Sigmoid colon (tissue), 7 donors: ENCODE data around the gene PUS3. TPM values are rescaled to one million over a fixed set of nuclear protein-coding genes. Genes with fewer than 3 reads are reported as not detected.

Experiments used
- DNase-seq: peaks from one replicate; pipeline ENCODE4 v3.0.0-alpha.2; 2019
- H3K27ac ChIP-seq, 4 donors: fragments of 200-600 bp; sonication (generic); one replicate each; pipeline ENCODE4 v1.5.1; 2016 to 2019; ENCODE audit warnings: mild to moderate bottlenecking in 1 of 4
- H3K27me3 ChIP-seq, 3 donors: fragments of 200-600 bp; sonication (generic); one replicate each; pipeline ENCODE4 v1.5.1; 2019; ENCODE audit warnings: mild to moderate bottlenecking in 1 of 3
- H3K36me3 ChIP-seq, 4 donors: fragments of 200-600 bp; sonication (generic); one replicate each; pipeline ENCODE4 v1.5.1; 2016 to 2019
- H3K4me1 ChIP-seq, 4 donors: fragments of 200-600 bp; sonication (generic); one replicate each; pipeline ENCODE4 v1.5.1; 2017 to 2019
- H3K4me3 ChIP-seq, 4 donors: fragments of 200-600 bp; sonication (generic); one replicate each; pipeline ENCODE4 v1.5.1; 2017 to 2019; ENCODE audit warnings: mild to moderate bottlenecking in 2 of 4, moderate library complexity in 1 of 4
- H3K9me3 ChIP-seq, 4 donors: fragments of 200-600 bp in 3 of 4; sonication (generic) in 3 of 4; one replicate each; pipeline versions ENCODE4 v1.5.1 to v1.6.1; 2013 to 2019
- EP300 ChIP-seq, 4 donors: sonication (generic); formaldehyde crosslinking; IDR thresholded peaks; one replicate each; pipeline ENCODE4 v1.6.1; 2017; ENCODE audit warnings: antibody characterized with exemption in 4 of 4
- POLR2A ChIP-seq, 2 donors: fragments of 450-650 bp; IDR thresholded peaks; one replicate each; pipeline ENCODE4 v1.6.1; 2016; ENCODE audit warnings: antibody characterized with exemption in 2 of 2, mild to moderate bottlenecking in 2 of 2, moderate library complexity in 2 of 2
- POLR2AphosphoS5 ChIP-seq, 4 donors: sonication (generic); formaldehyde crosslinking; IDR thresholded peaks; one replicate each; pipeline ENCODE4 v1.6.1; 2017; ENCODE audit warnings: antibody characterized with exemption in 4 of 4
- WGBS, 2 donors: extraction: QIAGEN DNeasy Blood & Tissue Kit; methylation state at CpG; one replicate each; pipeline ENCODE4 v1.1.7; 2013; 5-methylcytosine and 5-hydroxymethylcytosine counted together
- intact Hi-C: fragments of 100-400 bp; cut with DNase I; formaldehyde crosslinking; loops from one replicate; pipeline ENCODE4 v1.15.1; 2023
- polyA plus RNA-seq, 3 donors: library from polyadenylated mRNA; stranded (reverse); fragments of 200-250 nt; gene quantifications; one replicate each; pipeline ENCODE4 v1.2.3, GENCODE V29; 2013
- total RNA-seq, 4 donors: library from RNA; depleted of rRNA; stranded (reverse); fragments of >200 nt; gene quantifications; one replicate each; pipeline ENCODE4 v1.1.0, GENCODE V29; 2016
- TF ChIP-seq, protein P1 (sequence below), 4 experiments: fragments of 450-650 bp in 3 of 4; fragments of 200-600 bp in 1 of 4; IDR thresholded peaks; one replicate each; pipeline ENCODE4 v1.5.1; 2016 to 2019; ENCODE audit warnings: antibody characterized with exemption in 4 of 4, mild to moderate bottlenecking in 3 of 4, moderate library complexity in 2 of 4
- donor health status: healthy with polysubstance abuse.
- donor health status: Bipolar disorder and iron deficiency.
- donor health status: healthy.

The PUS3 gene
- total and polyA plus RNA-seq, 7 donors: 6.4 to 21.6 (median 9.2) TPM

DNA sequence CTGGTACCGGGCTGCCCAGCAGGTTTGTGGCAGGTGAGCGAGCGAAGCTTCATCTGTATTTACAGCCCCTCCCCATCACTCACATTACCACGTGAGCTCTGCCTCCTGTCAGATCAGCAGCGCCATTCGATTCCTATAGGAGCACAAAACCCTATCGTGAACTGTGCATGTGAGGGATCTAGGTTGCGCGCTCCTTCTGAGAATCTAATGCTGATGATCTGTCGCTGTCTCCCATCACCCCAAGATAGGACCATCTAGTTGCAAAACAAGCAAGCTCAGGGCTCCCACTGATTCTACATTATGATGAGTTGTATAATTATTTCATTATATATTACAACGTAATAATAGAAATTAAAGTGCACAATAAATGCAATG lies 27.1 kb upstream of the PUS3 start:
- no peaks in the 10 kb centered on the region for H3K27me3 ChIP-seq
- WGBS, 2 donors: 90 to 92% methylated on average over 11 of the region's 11 CpGs
- intact Hi-C loops: no loop called here
- H3K27ac ChIP-seq: no peak overlapping the region
- no peak for DNase-seq
- H3K36me3 ChIP-seq: no peaks in the 10 kb centered on the region
- H3K9me3 ChIP-seq: no peaks in the 10 kb centered on the region
- no peak for TF ChIP-seq EP300 (IDR thresholded peaks at IDR 0.05)
- TF ChIP-seq, protein P1, sequence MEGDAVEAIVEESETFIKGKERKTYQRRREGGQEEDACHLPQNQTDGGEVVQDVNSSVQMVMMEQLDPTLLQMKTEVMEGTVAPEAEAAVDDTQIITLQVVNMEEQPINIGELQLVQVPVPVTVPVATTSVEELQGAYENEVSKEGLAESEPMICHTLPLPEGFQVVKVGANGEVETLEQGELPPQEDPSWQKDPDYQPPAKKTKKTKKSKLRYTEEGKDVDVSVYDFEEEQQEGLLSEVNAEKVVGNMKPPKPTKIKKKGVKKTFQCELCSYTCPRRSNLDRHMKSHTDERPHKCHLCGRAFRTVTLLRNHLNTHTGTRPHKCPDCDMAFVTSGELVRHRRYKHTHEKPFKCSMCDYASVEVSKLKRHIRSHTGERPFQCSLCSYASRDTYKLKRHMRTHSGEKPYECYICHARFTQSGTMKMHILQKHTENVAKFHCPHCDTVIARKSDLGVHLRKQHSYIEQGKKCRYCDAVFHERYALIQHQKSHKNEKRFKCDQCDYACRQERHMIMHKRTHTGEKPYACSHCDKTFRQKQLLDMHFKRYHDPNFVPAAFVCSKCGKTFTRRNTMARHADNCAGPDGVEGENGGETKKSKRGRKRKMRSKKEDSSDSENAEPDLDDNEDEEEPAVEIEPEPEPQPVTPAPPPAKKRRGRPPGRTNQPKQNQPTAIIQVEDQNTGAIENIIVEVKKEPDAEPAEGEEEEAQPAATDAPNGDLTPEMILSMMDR (IDR thresholded peaks at IDR 0.05): no peak
- TF ChIP-seq POLR2A (IDR thresholded peaks at IDR 0.05): no peak
- no peak for TF ChIP-seq POLR2AphosphoS5 (IDR thresholded peaks at IDR 0.05)
- peaks cover 0 to 31% (median 20%) of the 10 kb centered on the region in 4 donors for H3K4me1 ChIP-seq
- no peak overlapping the region for H3K4me3 ChIP-seq

DNA sequence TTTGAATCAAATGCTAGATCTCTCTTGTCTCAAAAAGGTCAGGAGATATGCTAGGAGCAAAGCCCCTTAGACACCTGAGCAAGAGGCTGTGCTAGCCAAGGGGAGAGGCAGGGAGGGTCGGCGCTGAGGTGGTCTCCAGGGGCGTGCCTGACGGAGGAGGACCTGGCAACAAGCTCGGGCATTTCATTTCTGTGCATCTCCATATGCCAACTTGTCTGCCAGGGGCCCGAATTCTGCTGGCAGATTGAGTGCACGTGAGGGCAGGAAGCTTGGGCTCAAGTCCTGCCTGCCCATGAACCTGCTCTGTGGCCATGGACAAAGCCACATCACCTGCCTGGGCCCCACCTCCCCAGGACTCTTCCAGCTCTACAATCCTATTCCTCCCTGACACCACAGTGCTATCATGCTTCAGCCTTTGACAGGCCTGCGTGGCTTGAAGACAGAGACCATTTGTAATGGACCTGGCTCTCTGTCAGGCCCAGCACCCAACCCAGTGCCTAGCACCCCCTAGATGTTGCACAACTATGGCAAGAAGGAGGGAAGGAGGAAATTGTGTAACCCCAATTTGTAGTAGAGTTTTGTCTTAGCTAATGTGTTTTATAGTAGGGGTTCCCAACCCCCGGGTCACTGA lies 26.6 kb upstream of the PUS3 start:
- H3K9me3 ChIP-seq: no peaks in the 10 kb centered on the region
- intact Hi-C loops: no loop called here
- no peak for DNase-seq
- H3K36me3 ChIP-seq: no peaks in the 10 kb centered on the region
- H3K27me3 ChIP-seq: no peaks in the 10 kb centered on the region
- TF ChIP-seq POLR2AphosphoS5 (IDR thresholded peaks at IDR 0.05): no peak
- TF ChIP-seq POLR2A (IDR thresholded peaks at IDR 0.05): no peak
- TF ChIP-seq EP300 (IDR thresholded peaks at IDR 0.05): no peak
- TF ChIP-seq, protein P1 (IDR thresholded peaks at IDR 0.05): no peak
- no peak overlapping the region for H3K27ac ChIP-seq
- no peak overlapping the region for H3K4me3 ChIP-seq
- WGBS, 2 donors: 81 to 84% methylated on average over 9 of the region's 9 CpGs
- H3K4me1 ChIP-seq: peaks cover 0 to 31% (median 20%) of the 10 kb centered on the region in 4 donors

DNA sequence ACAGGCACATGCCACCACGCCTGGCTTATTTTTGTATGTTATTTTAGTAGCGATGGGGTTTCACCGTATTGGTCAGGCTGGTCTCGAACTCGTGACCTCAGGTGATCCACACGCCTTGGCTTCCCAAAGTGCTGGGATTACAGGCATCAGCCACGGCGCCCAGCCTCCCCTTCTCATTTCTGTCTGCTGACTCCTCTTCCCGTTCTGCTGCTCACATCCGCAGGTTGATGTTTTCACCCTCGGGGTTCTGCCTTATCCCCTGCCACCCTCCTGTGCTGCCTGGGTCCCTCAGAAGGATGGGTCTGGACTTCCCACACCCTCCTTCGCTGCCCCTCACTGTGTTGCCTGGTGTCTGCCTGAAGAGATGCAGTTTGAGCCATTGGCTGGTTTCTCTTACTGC lies 23.7 kb upstream of the PUS3 start:
- Histone ChIP-seq H3K36me3 (no peaks in the 10 kb centered on the region), H3K9me3 (no peaks in the 10 kb centered on the region), H3K27me3 (no peaks in the 10 kb centered on the region), H3K4me3 (no peak overlapping the region), H3K4me1 (peaks cover 0 to 17% (median 13%) of the 10 kb centered on the region in 4 donors), H3K27ac (no peak overlapping the region)
- no peak for DNase-seq
- TF ChIP-seq POLR2A (IDR thresholded peaks at IDR 0.05) (no peak), POLR2AphosphoS5 (IDR thresholded peaks at IDR 0.05) (no peak), EP300 (IDR thresholded peaks at IDR 0.05) (no peak)
- TF ChIP-seq, protein P1 (IDR thresholded peaks at IDR 0.05): no peak
- WGBS, 2 donors: 87 to 90% methylated on average over 12 of the region's 12 CpGs
- intact Hi-C loops: no loop called here

DNA sequence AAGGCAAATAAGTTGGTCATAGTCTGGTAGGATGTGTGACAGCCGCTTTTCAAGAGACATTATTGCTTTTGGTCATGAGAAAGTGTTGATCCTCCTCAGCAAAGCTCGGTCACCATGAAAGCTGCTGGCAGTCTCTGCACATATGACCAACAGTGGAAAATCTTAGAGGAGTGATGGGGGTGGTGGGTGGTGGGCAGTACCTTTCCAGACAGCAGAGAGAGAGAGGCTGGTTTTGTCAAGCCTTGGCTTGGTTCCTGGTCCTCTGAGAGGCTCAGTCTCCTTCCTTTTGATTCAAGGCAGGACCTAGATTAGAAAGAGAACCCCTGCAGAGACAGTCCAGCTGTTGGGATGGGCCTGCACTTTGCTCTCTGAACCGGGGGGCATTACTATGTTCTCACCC lies 22.8 kb upstream of the PUS3 start:
- Histone ChIP-seq H3K36me3 (no peaks in the 10 kb centered on the region), H3K4me3 (no peak overlapping the region), H3K27ac (no peak overlapping the region), H3K9me3 (no peaks in the 10 kb centered on the region), H3K27me3 (no peaks in the 10 kb centered on the region), H3K4me1 (peaks cover 0 to 9% (median 4%) of the 10 kb centered on the region in 4 donors)
- WGBS, 2 donors: 20 to 71% methylated on average over 3 of the region's 3 CpGs
- DNase-seq: no peak
- intact Hi-C loops: no loop called here
- no peak for TF ChIP-seq POLR2A (IDR thresholded peaks at IDR 0.05)
- no peak for TF ChIP-seq EP300 (IDR thresholded peaks at IDR 0.05)
- TF ChIP-seq, protein P1 (IDR thresholded peaks at IDR 0.05): no peak
- TF ChIP-seq POLR2AphosphoS5 (IDR thresholded peaks at IDR 0.05): no peak

DNA sequence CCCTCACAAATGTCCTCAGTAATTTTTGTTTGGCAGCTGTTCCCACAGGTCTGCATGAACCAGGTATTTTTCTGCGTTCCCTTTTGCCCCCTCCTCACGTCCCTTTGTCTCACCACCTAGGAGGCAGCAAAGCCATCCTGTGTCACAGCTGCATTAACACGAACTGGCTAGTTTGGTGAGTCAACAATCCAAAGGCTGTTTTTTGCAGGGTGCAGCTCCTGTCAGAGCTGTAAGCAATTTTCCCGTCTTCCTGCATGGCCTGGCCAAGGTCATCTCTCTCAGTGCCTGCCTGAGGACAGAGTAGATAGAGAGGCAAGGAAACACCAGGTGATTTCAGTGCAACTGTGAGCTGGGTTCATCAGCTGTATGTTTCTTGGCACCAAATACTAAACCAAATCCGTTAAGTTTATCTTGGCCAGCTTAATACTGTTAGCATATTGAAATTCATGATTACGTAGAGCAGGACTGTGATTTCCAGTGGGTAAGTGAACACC lies 22.3 kb upstream of the PUS3 start:
- no peak overlapping the region for H3K4me3 ChIP-seq
- intact Hi-C loops: no loop called here
- no peak overlapping the region for H3K27ac ChIP-seq
- no peak for DNase-seq
- H3K4me1 ChIP-seq: peaks cover 0 to 9% (median 4%) of the 10 kb centered on the region in 4 donors
- no peaks in the 10 kb centered on the region for H3K36me3 ChIP-seq
- no peaks in the 10 kb centered on the region for H3K9me3 ChIP-seq
- TF ChIP-seq POLR2A (IDR thresholded peaks at IDR 0.05): no peak
- no peak for TF ChIP-seq EP300 (IDR thresholded peaks at IDR 0.05)
- TF ChIP-seq POLR2AphosphoS5 (IDR thresholded peaks at IDR 0.05): no peak
- TF ChIP-seq, protein P1 (IDR thresholded peaks at IDR 0.05): no peak
- no peaks in the 10 kb centered on the region for H3K27me3 ChIP-seq
- 13 to 58% methylated on average over 6 of the region's 6 CpGs for WGBS, 2 donors
